ENCODE results near the gene PLGLB1.
"Not testable (repeated sequence)": the region's sequence is repeated elsewhere in the genome, so short reads cannot be mapped to it uniquely, and the experiment has no call there.

The PLGLB1 gene

GRCh38 chr2:87021744-87022143, at the start of gene PLGLB1:
Gene PLGLB1, minus strand, starts transcription at chr2:87021844. Its CDS starts 61 bp downstream, at chr2:87021783.
- DNase-seq: not testable (repeated sequence)

DNA sequence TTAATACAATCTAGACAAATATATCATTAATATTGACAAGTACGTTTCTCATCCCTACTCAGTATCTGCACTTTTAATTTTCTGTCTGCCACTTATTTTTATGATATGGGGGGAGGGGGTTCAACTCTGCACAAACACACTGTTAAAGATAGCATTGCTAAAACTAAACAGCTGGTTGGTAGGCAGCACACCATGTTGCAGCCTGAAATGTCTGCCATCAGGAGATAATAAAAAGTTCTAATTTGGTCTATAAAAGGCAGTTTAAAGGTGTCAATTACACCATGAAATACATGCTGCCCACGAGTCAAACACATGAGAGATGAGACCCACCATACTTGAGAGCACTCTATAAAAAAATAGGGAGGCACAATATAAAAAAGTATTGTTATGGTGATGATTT, 42.7 kb upstream of the PLGLB1 start:
- DNase-seq: not testable (repeated sequence)

DNA sequence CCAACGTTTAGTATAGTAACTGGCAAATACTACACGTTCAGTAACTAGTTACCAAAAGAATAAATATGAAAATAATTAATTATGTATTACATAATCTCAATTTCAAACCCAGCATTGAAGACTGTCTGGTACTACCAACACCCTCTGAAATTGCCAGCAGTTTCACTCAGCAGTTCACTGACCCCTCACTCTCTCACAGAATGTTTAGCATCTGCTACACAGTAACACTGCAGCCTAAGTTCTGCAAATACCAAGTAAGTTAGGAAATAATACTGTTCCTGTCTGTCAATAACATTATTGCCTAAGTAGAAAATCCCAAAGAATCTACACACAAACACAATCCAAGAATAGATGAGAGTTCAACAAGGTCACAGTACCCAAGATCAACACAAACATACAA, 41.8 kb upstream of the PLGLB1 start:
- not testable (repeated sequence) for DNase-seq

DNA sequence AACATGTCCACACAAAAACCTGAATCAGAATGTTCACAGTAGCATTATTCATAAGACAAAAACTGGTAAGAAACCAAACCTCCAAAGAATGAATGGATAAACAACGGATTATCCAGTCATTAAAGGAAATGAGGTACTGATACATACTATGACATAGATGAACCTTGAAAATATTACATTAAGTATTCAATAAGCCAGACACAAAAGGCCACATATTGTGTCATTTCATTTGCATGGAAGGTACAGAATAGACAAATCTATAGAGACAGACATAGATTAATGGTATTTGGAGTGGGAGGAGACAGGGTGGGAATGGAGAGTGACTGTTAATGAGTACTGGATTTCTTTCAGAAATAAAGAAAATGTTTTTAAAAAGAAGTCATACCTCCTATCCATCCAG, 39.9 kb upstream of the PLGLB1 start:
- DNase-seq: not testable (repeated sequence)

- DNase-seq: not testable (repeated sequence)
These were observed 36.0 kb upstream of the PLGLB1 start for GRCh38 chr2:87057606-87058005.

GRCh38 chr2:87056843-87057242, 35.2 kb upstream of the PLGLB1 start:
- not testable (repeated sequence) for DNase-seq

DNA sequence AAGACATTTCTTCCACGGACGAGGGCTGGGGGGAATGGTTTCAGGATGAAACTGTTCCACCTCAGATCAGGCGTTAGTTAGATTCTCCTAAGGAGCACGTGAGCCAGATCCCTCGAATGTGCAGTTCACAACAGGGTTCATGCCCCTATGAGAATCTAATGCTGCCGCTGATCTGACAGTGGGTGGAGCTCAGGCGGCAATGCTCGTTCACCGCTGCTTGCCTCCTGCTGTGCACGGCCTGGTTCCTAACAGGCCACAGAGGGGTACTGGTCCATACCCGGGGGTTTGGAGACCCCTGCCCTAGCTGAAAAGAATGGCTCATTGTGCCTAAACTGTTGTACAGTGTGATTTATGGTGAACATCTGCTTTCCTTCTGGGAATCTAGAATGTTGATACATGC, 34.8 kb upstream of the PLGLB1 start:
- not testable (repeated sequence) for DNase-seq

GRCh38 chr2:87054375-87054774, 32.7 kb upstream of the PLGLB1 start:
- DNase-seq: not testable (repeated sequence)

DNA sequence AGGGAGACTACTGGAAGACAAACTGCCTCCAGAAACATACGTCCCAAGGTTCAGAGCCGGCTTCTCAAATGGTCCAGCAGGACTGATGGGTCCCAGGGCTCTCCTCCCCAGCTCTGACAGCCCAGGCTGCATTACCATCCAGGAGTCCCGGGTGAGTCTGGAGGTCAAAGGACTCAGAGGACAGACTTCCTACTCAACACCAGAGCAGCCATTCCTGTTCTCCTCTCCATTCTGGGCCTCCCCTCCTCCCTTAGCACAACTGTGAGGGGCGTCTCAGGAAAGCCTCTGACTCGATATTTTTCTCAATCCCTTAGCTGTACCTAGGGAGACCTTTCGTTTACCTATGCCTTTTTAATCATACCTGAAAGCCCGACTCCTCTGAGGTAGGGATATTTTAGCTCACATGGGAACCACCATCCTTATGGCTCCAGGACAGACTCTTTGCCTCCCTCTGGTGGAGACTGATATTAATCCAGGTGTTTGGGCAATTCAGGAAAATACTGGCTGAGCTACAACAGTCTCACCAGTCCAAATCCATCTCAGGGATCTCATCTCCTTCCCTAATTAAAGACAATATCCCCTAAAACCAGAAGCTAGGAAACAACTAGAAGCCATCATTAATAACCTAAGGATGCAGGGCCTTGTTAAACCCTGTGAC, 19.8 kb upstream of the PLGLB1 start:
- not testable (repeated sequence) for DNase-seq

GRCh38 chr2:87028607-87029006, 7.0 kb upstream of the PLGLB1 start:
- not testable (repeated sequence) for DNase-seq

- not testable (repeated sequence) for DNase-seq
These were observed 5.2 kb upstream of the PLGLB1 start for GRCh38 chr2:87026816-87027215.

DNA sequence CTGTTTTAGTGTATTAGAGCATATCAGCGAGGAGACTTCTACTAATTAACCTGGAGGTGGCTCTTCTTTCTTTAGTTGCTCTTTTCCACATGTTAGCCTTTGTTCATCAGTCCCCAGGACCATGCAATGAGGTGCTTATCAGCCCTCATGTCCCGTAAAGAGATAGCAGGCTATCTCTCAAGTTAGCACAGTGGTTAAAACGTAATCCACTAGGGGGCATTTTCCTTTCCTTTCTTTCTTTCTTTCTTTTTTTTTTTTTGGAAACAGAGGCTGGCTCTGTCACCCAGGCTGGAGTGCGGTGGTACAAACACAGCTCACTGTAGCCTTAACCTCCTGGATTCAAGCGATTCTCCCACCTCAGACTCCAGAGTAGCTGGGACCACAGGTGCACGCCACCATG, 4.3 kb upstream of the PLGLB1 start:
- not testable (repeated sequence) for DNase-seq

DNA sequence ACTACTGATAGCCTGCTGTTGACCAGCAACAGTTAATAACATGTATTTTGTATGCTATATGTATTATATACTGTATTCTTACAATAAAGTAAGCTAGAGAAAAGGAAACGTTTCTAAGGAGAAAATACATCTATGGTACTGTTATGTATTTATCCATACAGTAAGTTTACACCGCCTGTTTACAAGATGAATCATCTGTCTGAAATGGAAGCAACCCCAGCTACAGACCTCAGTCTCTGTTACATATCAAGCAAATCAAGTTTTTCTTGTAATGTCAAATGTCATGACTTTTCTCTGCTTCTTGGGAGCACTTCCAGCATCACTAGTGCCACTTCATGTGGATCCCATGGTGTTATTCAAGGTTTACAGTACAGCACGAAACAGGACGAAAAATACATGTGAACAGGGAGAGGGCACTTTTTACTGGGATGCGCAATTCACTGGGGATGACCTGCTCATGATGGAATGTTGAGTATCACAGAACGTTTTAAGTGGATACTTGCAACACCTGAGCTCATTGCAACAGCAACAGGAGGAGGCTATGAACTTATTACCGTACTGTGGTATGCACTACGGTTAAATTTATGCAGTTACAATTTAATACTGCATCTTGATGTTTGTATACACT, 2.5 kb upstream of the PLGLB1 start:
- not testable (repeated sequence) for DNase-seq

GRCh38 chr2:87021043-87021442, 601 bp downstream of the PLGLB1 start:
- DNase-seq: not testable (repeated sequence)

DNA sequence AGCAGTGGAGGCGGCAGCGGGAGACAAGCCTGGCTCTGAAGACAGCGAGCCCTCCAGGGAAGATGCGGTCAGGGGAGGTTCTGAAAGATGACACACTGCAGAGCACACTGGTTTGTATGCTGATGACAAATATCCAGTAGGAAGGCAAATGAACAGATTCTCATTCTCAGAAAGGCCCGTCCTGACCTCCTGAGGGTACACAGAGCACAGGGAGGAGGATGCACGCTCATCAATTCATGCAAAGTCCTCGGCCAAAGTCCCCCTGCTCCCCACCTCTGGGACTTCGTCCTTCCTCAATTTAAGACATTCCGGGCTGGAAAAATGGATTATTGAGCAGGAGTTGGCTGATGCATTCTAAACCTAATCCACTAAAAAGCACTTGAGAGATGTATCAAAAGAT, 2.6 kb downstream of the PLGLB1 start:
- DNase-seq: not testable (repeated sequence)

GRCh38 chr2:87014489-87015169, 7.0 kb downstream of the PLGLB1 start:
- DNase-seq: not testable (repeated sequence)

DNA sequence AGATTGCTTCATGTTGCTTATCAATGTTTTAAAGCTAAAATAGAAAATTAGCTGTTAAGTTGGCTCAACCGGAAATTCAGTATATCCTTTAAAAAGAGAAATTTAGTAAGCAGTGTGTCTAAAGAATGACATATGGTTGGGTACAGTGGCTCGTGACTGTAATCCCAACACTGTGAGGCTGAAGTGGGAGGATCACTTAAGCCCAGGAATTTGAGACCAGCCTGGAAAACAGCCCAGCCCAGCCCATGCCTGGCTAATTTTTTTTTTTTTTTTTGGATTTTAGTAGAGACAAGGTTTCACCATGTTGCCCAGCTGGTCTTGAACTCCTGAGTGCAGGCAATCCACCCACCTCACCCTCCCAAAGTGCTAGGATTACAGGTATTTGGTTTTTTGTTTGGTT, 17.2 kb downstream of the PLGLB1 start:
- DNase-seq: not testable (repeated sequence)
